HG03460 (cell line): ENCODE measurements around the gene PGGT1B.

Experiments used
- ATAC-seq: cut with Tn5 transposase; IDR thresholded peaks from one replicate; pipeline ENCODE4 v1.9.1; 2021; ENCODE audit not compliant: unreplicated experiment

Gene PGGT1B

GRCh38 chr5:115184770-115185169 is 77.9 kb downstream of the PGGT1B start:
- no peak for ATAC-seq

- no peak for ATAC-seq
Measured at GRCh38 chr5:115181757-115182156, 80.9 kb downstream of the PGGT1B start.

- ATAC-seq: peak; percentile 56
Measured at GRCh38 chr5:115180165-115180709, 82.4 kb downstream of the PGGT1B start.

GRCh38 chr5:115179394-115180164 is 83.1 kb downstream of the PGGT1B start:
- ATAC-seq: peak; percentile 34

- ATAC-seq: no peak
Measured at GRCh38 chr5:115179030-115179393, 83.7 kb downstream of the PGGT1B start.

- no peak for ATAC-seq
Measured at GRCh38 chr5:115170929-115171510, 91.7 kb downstream of the PGGT1B start.

GRCh38 chr5:115170134-115170928 is 92.3 kb downstream of the PGGT1B start:
- ATAC-seq: peak; percentile 36

GRCh38 chr5:115169487-115170133 is 93.1 kb downstream of the PGGT1B start, which contains the start of gene TRIM36:
TSS of gene TRIM36 (minus strand) at chr5:115169908. CDS start at chr5:115169634, 274 bp downstream.
- peak; percentile 98 for ATAC-seq

GRCh38 chr5:115168829-115169486 is 93.7 kb downstream of the PGGT1B start:
- peak; percentile 4 for ATAC-seq

GRCh38 chr5:115166744-115167393 is 95.8 kb downstream of the PGGT1B start:
- no peak for ATAC-seq

- ATAC-seq: no peak
Measured at GRCh38 chr5:115165790-115166189, 96.9 kb downstream of the PGGT1B start.

GRCh38 chr5:115160975-115161475 is 101.7 kb downstream of the PGGT1B start:
- ATAC-seq: no peak
